ENCODE data around the gene CD40LG.

Gene CD40LG

GRCh38 chrX:136619899-136620505 lies 28.0 kb upstream of the CD40LG start:
- TF ChIP-seq, protein P1, sequence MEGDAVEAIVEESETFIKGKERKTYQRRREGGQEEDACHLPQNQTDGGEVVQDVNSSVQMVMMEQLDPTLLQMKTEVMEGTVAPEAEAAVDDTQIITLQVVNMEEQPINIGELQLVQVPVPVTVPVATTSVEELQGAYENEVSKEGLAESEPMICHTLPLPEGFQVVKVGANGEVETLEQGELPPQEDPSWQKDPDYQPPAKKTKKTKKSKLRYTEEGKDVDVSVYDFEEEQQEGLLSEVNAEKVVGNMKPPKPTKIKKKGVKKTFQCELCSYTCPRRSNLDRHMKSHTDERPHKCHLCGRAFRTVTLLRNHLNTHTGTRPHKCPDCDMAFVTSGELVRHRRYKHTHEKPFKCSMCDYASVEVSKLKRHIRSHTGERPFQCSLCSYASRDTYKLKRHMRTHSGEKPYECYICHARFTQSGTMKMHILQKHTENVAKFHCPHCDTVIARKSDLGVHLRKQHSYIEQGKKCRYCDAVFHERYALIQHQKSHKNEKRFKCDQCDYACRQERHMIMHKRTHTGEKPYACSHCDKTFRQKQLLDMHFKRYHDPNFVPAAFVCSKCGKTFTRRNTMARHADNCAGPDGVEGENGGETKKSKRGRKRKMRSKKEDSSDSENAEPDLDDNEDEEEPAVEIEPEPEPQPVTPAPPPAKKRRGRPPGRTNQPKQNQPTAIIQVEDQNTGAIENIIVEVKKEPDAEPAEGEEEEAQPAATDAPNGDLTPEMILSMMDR (conservative IDR thresholded peaks at IDR 0.05; ENCODE audit: control insufficient read depth, insufficient read depth, low read depth, low read length), result no peak
- H3K4me3 ChIP-seq (ENCODE audit: control insufficient read depth, low read depth, low read length), result no peak overlapping the region
- no peak for DNase-seq (ENCODE audit: low read depth)

DNA sequence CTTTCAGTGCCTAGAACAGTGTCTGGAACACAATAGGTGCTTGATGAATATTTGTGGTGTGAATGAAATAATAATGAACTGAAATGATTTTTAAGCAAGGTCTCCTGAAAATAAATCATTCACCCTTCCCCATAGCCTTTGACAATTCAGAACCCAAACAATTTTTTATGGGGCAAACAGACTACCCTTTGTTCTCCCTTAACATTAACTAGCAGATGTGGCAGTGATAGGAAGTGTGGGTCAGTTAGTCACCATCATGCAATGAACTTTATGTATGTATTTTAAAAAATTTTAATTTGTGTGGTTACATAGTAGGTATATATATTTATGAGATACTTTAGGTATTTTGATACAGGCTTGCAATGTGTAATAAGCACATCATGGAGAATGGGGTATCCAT lies 27.2 kb upstream of the CD40LG start:
- no peak overlapping the region for H3K4me3 ChIP-seq (ENCODE audit: control insufficient read depth, low read depth, low read length)
- TF ChIP-seq, protein P1 (conservative IDR thresholded peaks at IDR 0.05; ENCODE audit: control insufficient read depth, insufficient read depth, low read depth, low read length), result no peak
- no peak for DNase-seq (ENCODE audit: low read depth)

- H3K4me3 ChIP-seq (ENCODE audit: control insufficient read depth, low read depth, low read length), result no peak overlapping the region
- TF ChIP-seq, protein P1 (conservative IDR thresholded peaks at IDR 0.05; ENCODE audit: control insufficient read depth, insufficient read depth, low read depth, low read length), result no peak
- no peak for DNase-seq (ENCODE audit: low read depth)
Measured at GRCh38 chrX:136622568-136622967, 25.4 kb upstream of the CD40LG start.

GRCh38 chrX:136623396-136623795 lies 24.6 kb upstream of the CD40LG start:
- H3K4me3 ChIP-seq (ENCODE audit: control insufficient read depth, low read depth, low read length), result no peak overlapping the region
- TF ChIP-seq, protein P1 (conservative IDR thresholded peaks at IDR 0.05; ENCODE audit: control insufficient read depth, insufficient read depth, low read depth, low read length), result no peak
- DNase-seq (ENCODE audit: low read depth), result no peak

DNA sequence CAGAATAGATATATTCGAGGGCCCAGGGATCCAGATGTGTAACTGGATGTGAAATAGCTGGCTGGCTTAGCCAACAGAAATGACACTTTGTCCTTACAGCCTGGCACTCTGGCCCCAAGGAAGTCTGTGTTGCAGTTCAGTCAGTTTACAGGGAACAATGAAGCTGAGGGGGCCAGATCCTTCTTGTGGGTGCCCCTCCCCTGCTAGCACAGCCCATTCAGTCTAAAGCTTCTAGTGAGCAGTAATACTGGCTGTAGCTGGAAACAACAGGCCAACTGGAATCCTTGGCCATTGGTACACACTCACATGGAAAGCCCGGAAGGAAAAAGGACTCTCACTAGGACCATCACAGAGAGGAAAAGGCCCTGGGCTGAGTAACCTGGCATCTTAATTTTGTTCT lies 22.7 kb upstream of the CD40LG start:
- TF ChIP-seq, protein P1 (conservative IDR thresholded peaks at IDR 0.05; ENCODE audit: control insufficient read depth, insufficient read depth, low read depth, low read length), result no peak
- no peak for DNase-seq (ENCODE audit: low read depth)
- H3K4me3 ChIP-seq (ENCODE audit: control insufficient read depth, low read depth, low read length), result no peak overlapping the region

DNA sequence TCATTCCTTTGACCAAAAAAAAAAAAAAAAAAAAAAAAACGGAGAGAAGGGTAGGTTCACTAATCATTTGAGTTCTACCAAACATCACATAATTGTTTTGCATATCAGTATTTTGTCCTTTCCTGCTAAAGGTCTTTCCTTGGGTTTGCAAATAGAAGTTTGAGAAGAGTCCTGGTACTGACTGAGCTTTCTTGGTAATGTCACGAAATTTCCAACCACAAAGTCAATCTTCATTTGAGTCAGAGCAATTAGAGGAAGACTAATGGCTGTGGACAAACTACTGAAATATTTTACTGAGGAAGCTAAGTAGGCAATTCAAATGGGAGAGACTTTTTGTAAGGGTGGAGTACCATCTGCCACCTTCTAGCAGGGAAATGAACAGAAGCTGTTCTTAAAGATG lies 21.7 kb upstream of the CD40LG start:
- no peak for DNase-seq (ENCODE audit: low read depth)
- H3K4me3 ChIP-seq (ENCODE audit: control insufficient read depth, low read depth, low read length), result no peak overlapping the region
- TF ChIP-seq, protein P1 (conservative IDR thresholded peaks at IDR 0.05; ENCODE audit: control insufficient read depth, insufficient read depth, low read depth, low read length), result no peak

- no peak overlapping the region for H3K4me3 ChIP-seq (ENCODE audit: control insufficient read depth, low read depth, low read length)
- DNase-seq (ENCODE audit: low read depth), result no peak
- TF ChIP-seq, protein P1 (conservative IDR thresholded peaks at IDR 0.05; ENCODE audit: control insufficient read depth, insufficient read depth, low read depth, low read length), result no peak
Measured at GRCh38 chrX:136626891-136627290, 21.1 kb upstream of the CD40LG start.
